Measurements from ENCODE around the gene CYP4V2.

DNA sequence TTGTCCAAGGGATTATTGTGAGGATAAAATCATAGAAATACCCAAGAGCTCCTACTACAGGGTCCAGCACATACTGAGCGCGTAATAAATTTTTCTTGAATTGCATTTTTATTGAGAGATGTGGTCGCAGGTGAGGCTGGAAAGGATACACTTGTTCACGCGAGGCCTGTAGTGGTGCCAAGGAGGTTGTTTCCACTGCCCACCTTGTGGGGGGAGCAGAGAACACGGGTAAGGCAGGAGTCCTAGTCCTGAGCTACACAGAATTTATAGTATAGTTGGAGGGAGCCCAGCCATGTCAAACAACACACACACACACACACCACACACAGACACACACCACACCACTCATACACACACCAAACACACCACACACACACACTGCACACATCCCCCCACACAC, 31.8 kb upstream of the CYP4V2 start:
- TF ChIP-seq, protein P1, sequence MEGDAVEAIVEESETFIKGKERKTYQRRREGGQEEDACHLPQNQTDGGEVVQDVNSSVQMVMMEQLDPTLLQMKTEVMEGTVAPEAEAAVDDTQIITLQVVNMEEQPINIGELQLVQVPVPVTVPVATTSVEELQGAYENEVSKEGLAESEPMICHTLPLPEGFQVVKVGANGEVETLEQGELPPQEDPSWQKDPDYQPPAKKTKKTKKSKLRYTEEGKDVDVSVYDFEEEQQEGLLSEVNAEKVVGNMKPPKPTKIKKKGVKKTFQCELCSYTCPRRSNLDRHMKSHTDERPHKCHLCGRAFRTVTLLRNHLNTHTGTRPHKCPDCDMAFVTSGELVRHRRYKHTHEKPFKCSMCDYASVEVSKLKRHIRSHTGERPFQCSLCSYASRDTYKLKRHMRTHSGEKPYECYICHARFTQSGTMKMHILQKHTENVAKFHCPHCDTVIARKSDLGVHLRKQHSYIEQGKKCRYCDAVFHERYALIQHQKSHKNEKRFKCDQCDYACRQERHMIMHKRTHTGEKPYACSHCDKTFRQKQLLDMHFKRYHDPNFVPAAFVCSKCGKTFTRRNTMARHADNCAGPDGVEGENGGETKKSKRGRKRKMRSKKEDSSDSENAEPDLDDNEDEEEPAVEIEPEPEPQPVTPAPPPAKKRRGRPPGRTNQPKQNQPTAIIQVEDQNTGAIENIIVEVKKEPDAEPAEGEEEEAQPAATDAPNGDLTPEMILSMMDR (IDR thresholded peaks at IDR 0.05): no peak
- no peak for TF ChIP-seq POLR2A (IDR thresholded peaks at IDR 0.05)
